ENCODE measurements around the gene TSC22D2. TPM values are rescaled to one million over a fixed set of nuclear protein-coding genes. Genes with fewer than 3 reads are reported as not detected.

Gene TSC22D2
- total RNA-seq, 4 donors from 2014 or later: 19.8 to 59.7 (median 29.5) TPM

GRCh38 chr3:150410311-150411105, 2.4 kb downstream of the TSC22D2 start:
- Histone ChIP-seq H3K27ac (peak overlapping the region; percentile 98 to 100 (median 100)), H3K36me3 (peaks cover 0 to 3% (median 0%) of the 10 kb centered on the region in 4 donors), H3K9me3 (no peaks in the 10 kb centered on the region), H3K4me3 (peak overlapping the region; percentile 60 to 92 (median 86)), H3K4me1 (peaks cover 13 to 43% (median 37%) of the 10 kb centered on the region in 4 donors), H3K27me3 (no peaks in the 10 kb centered on the region)
- 2% methylated on average over 31 of the region's 68 CpGs; no CpG with 5 or more reads in 1 of the 2 donors for WGBS, 2 donors (ENCODE audit: low coverage in 1 of 2)
- peak; percentile 43 for DNase-seq
- TF ChIP-seq EP300 (IDR thresholded peaks at IDR 0.05; ENCODE audit: low read depth): no peak
- peak in 1 of 3 donors; percentile 10 for TF ChIP-seq POLR2AphosphoS5 (IDR thresholded peaks at IDR 0.05)
- TF ChIP-seq CTCF (IDR thresholded peaks at IDR 0.05): no peak
- TF ChIP-seq POLR2A (IDR thresholded peaks at IDR 0.05): no peak
- intact Hi-C loops (cut with DNase I; ENCODE audit: low total_unique reads): loop anchor here (1.0 kb wide), 1 partner anchor 85 kb away; no protein-coding TSS in a partner anchor
- in situ Hi-C loops (cut with MboI; ENCODE audit: low pct_ligation_motif_present in 1 of 4, low pct_unique_long_range_greater_than_20kb in 1 of 4, low sequenced_read_pairs in 3 of 4): loop anchor here in 1 of 4 donors (25.0 kb wide), 1 partner anchor 448 kb away; the partner anchor contains the start of gene PFN2

DNA sequence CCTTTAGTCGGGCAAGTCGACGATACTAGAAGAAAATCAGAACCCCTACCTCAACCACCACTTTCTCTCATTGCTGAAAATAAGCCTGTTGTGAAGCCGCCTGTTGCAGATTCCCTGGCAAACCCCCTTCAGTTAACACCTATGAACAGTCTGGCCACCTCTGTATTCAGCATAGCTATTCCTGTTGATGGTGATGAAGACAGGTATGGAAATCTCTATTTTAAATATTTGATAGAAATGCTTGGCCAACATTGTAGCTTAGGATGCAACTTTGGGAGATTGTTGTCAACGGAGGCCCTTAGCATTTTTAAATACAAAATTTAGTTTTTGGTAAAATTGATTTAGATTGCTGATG, 3.0 kb downstream of the TSC22D2 start:
- TF ChIP-seq POLR2A (IDR thresholded peaks at IDR 0.05) (no peak), CTCF (IDR thresholded peaks at IDR 0.05) (no peak), POLR2AphosphoS5 (IDR thresholded peaks at IDR 0.05) (no peak), EP300 (IDR thresholded peaks at IDR 0.05; ENCODE audit: low read depth) (no peak)
- intact Hi-C loops (cut with DNase I; ENCODE audit: low total_unique reads): no loop called here
- no peaks in the 10 kb centered on the region for H3K9me3 ChIP-seq
- H3K36me3 ChIP-seq: peaks cover 0 to 5% (median 0%) of the 10 kb centered on the region in 4 donors
- DNase-seq: no peak
- peak overlapping the region; percentile 60 to 92 (median 86) for H3K4me3 ChIP-seq
- peak overlapping the region; percentile 98 to 100 (median 100) for H3K27ac ChIP-seq
- WGBS, 2 donors (ENCODE audit: low coverage in 1 of 2): 0 to 1% methylated on average over 1 to 5 of the region's 5 CpGs
- in situ Hi-C loops (cut with MboI; ENCODE audit: low pct_ligation_motif_present in 1 of 4, low pct_unique_long_range_greater_than_20kb in 1 of 4, low sequenced_read_pairs in 3 of 4): loop anchor here in 1 of 4 donors (25.0 kb wide), 1 partner anchor 449 kb away; the partner anchor contains the start of gene PFN2
- no peaks in the 10 kb centered on the region for H3K27me3 ChIP-seq
- H3K4me1 ChIP-seq: peaks cover 16 to 49% (median 43%) of the 10 kb centered on the region in 4 donors

GRCh38 chr3:150411546-150411945, 3.4 kb downstream of the TSC22D2 start:
- peaks cover 20 to 54% (median 47%) of the 10 kb centered on the region in 4 donors for H3K4me1 ChIP-seq
- in situ Hi-C loops (cut with MboI; ENCODE audit: low pct_ligation_motif_present in 1 of 4, low pct_unique_long_range_greater_than_20kb in 1 of 4, low sequenced_read_pairs in 3 of 4) (loop anchor here in 1 of 4 donors (25.0 kb wide), 1 partner anchor 449 kb away; the partner anchor contains the start of gene PFN2), intact Hi-C loops (cut with DNase I; ENCODE audit: low total_unique reads) (no loop called here)
- peak overlapping the region; percentile 60 to 92 (median 86) for H3K4me3 ChIP-seq
- no peaks in the 10 kb centered on the region for H3K27me3 ChIP-seq
- 6 to 9% methylated on average over 3 of the region's 3 CpGs for WGBS, 2 donors (ENCODE audit: low coverage in 1 of 2)
- TF ChIP-seq POLR2A (IDR thresholded peaks at IDR 0.05) (no peak), CTCF (IDR thresholded peaks at IDR 0.05) (no peak), POLR2AphosphoS5 (IDR thresholded peaks at IDR 0.05) (no peak)
- H3K9me3 ChIP-seq: no peaks in the 10 kb centered on the region
- H3K36me3 ChIP-seq: peaks cover 0 to 5% (median 0%) of the 10 kb centered on the region in 4 donors
- H3K27ac ChIP-seq: peak overlapping the region; percentile 19 to 100 (median 100)
- DNase-seq: no peak

- DNase-seq: no peak
- in situ Hi-C loops (cut with MboI; ENCODE audit: low pct_ligation_motif_present in 1 of 4, low pct_unique_long_range_greater_than_20kb in 1 of 4, low sequenced_read_pairs in 3 of 4) (loop anchor here in 1 of 4 donors (25.0 kb wide), 1 partner anchor 450 kb away; the partner anchor contains the start of gene PFN2), intact Hi-C loops (cut with DNase I; ENCODE audit: low total_unique reads) (no loop called here)
- H3K9me3 ChIP-seq: no peaks in the 10 kb centered on the region
- H3K4me3 ChIP-seq: peak overlapping the region; percentile 4 to 90 (median 71)
- TF ChIP-seq CTCF (IDR thresholded peaks at IDR 0.05) (no peak), POLR2A (IDR thresholded peaks at IDR 0.05) (no peak), EP300 (IDR thresholded peaks at IDR 0.05; ENCODE audit: low read depth) (no peak), POLR2AphosphoS5 (IDR thresholded peaks at IDR 0.05) (no peak)
- H3K36me3 ChIP-seq: peaks cover 0 to 5% (median 0%) of the 10 kb centered on the region in 4 donors
- no peaks in the 10 kb centered on the region for H3K27me3 ChIP-seq
- H3K27ac ChIP-seq: peak overlapping the region in 3 of 4 donors; percentile 19 to 100 (median 100)
- WGBS, 2 donors (ENCODE audit: low coverage in 1 of 2): 21 to 33% methylated on average over 2 of the region's 2 CpGs
- H3K4me1 ChIP-seq: peaks cover 23 to 55% (median 47%) of the 10 kb centered on the region in 4 donors
Measured at GRCh38 chr3:150411976-150412375, 3.9 kb downstream of the TSC22D2 start.
